GM10266 (cell line): Measurements from ENCODE around the gene MOV10L1.
A peak's percentile ranks its signal among the peaks of the same experiment; 100 is the strongest.
"Not testable (repeated sequence)": the region's sequence is repeated elsewhere in the genome, so short reads cannot be mapped to it uniquely, and the experiment has no call there.

Source experiments
- DNase-seq: peaks from one replicate; pipeline ENCODE4 v3.0.0; 2012; ENCODE audit errors: extremely low spot score
- CTCF ChIP-seq: IDR thresholded peaks from 2 replicates; pipeline ENCODE4 v1.5.1; 2012; ENCODE audit warnings: mild to moderate bottlenecking, low read depth; ENCODE audit not compliant: control insufficient read depth, insufficient read depth; ENCODE audit errors: missing control alignments

MOV10L1 gene

GRCh38 chr22:50199829-50200460, 110.1 kb downstream of the MOV10L1 start:
- DNase-seq: no peak
- TF ChIP-seq CTCF: no peak

- no peak for TF ChIP-seq CTCF
- DNase-seq: peak; percentile 100
These were observed 110.8 kb downstream of the MOV10L1 start, which contains the start of gene SELENOO for GRCh38 chr22:50200461-50201190. Gene SELENOO, plus strand, starts transcription at chr22:50201011. Its CDS starts 26 bp downstream, at chr22:50201037.

GRCh38 chr22:50201191-50202129, 111.7 kb downstream of the MOV10L1 start:
- DNase-seq: peak; percentile 66
- no peak for TF ChIP-seq CTCF

GRCh38 chr22:50202130-50202666, 112.4 kb downstream of the MOV10L1 start:
- DNase-seq: no peak
- TF ChIP-seq CTCF: no peak

GRCh38 chr22:50203288-50203687, 113.5 kb downstream of the MOV10L1 start:
- DNase-seq: no peak
- TF ChIP-seq CTCF: no peak

- no peak for DNase-seq
- TF ChIP-seq CTCF: no peak
These were observed 114.8 kb downstream of the MOV10L1 start for GRCh38 chr22:50204571-50204970.

- not testable (repeated sequence) for DNase-seq
These were observed 115.2 kb downstream of the MOV10L1 start for GRCh38 chr22:50204998-50205397.
